Endothelial cell of umbilical vein (primary cell): ENCODE measurements around the gene PAPPA. TPM values are rescaled to one million over a fixed set of nuclear protein-coding genes. Genes with fewer than 3 reads are reported as not detected.

Source experiments
- BruUV-seq: library from RNA; stranded (reverse); fragments of 400-500 nt; replicated peaks from 2 replicates; lab custom pipeline; 2021; lab: Mats Ljungman, UMichigan
- CTCF ChIA-PET: fragments of 300-600, 350-600 bp; sonication (Branson Sonifier 250); formaldehyde crosslinking; loops from one replicate; lab custom pipeline; 2021; ENCODE audit warnings: antibody characterized with exemption, inconsistent platforms; lab: Charles Lee
- POLR2A ChIA-PET: fragments of 300-600, 350-600 bp; sonication (Branson Sonifier 250); formaldehyde crosslinking; loops from one replicate; lab custom pipeline; 2021; ENCODE audit warnings: antibody characterized with exemption, inconsistent platforms; lab: Charles Lee
- DNase-seq: peaks from one replicate; pipeline ENCODE4 v3.0.0-alpha.2; 2011; ENCODE audit warnings: low read depth, low spot score
- FAIRE-seq: peaks from 2 replicates; lab custom pipeline; 2011; peaks lifted over from hg19 to GRCh38; lab: Jason Lieb, UNC
- H2AFZ ChIP-seq: 2 replicates; pipeline ENCODE4 v1.6.0; 2012; ENCODE audit warnings: low read depth, low read length, control low read depth, inconsistent platforms
- H3K27ac ChIP-seq: 2 replicates; pipeline ENCODE4 v1.5.1; 2011; ENCODE audit warnings: low read depth, mild to moderate bottlenecking, control low read depth, low read length, moderate library complexity; ENCODE audit not compliant: insufficient read depth
- H3K27me3 ChIP-seq, 2 experiments: 2 replicates each; pipeline versions ENCODE4 v1.6.0 to v1.6.1; 2011; ENCODE audit warnings: low read length in 2 of 2, mixed read lengths in 1 of 2; ENCODE audit not compliant: control insufficient read depth in 2 of 2, insufficient read depth in 2 of 2
- H3K36me3 ChIP-seq, 2 experiments: 2 replicates in 1 of 2; 3 replicates in 1 of 2; pipeline ENCODE4 v1.5.1; 2011; ENCODE audit warnings: low read length in 2 of 2, mild to moderate bottlenecking in 1 of 2, moderate library complexity in 1 of 2; ENCODE audit not compliant: control insufficient read depth in 2 of 2, insufficient read depth in 2 of 2; ENCODE audit errors: extremely low read depth in 1 of 2
- H3K4me1 ChIP-seq: 3 replicates; pipeline ENCODE4 v1.5.1; 2011; ENCODE audit warnings: mild to moderate bottlenecking, low read length; ENCODE audit not compliant: control insufficient read depth, insufficient read depth; ENCODE audit errors: extremely low read depth
- H3K4me2 ChIP-seq: 2 replicates; pipeline ENCODE4 v1.6.1; 2011; ENCODE audit warnings: low read length, control low read depth, mixed read lengths; ENCODE audit not compliant: insufficient read depth
- H3K4me3 ChIP-seq, 3 experiments: fragments of 200-600 bp in 1 of 3; sonication (generic), shearing (Covaris generic) in 1 of 3; replicated peaks in 1 of 3; 2 replicates each; pipeline ENCODE4 v1.5.1; 2011 to 2016; ENCODE audit warnings: control low read depth in 3 of 3, low read length in 3 of 3, mild to moderate bottlenecking in 2 of 3, inconsistent platforms in 1 of 3, low read depth in 1 of 3, moderate library complexity in 1 of 3; ENCODE audit not compliant: insufficient read depth in 1 of 3
- H3K79me2 ChIP-seq: 2 replicates; pipeline ENCODE4 v1.6.0; 2012; ENCODE audit warnings: low read length, inconsistent platforms; ENCODE audit not compliant: control insufficient read depth, insufficient read depth
- H3K9ac ChIP-seq: replicated peaks from 2 replicates; pipeline ENCODE3; 2011; ENCODE audit warnings: low read length, control low read depth; ENCODE audit not compliant: insufficient read depth; ENCODE audit errors: extremely low read depth
- H3K9me1 ChIP-seq: replicated peaks from 3 replicates; pipeline ENCODE4 v1.6.0; 2011; ENCODE audit warnings: mild to moderate bottlenecking, low read length; ENCODE audit not compliant: control insufficient read depth, insufficient read depth; ENCODE audit errors: extremely low read depth
- H3K9me3 ChIP-seq: replicated peaks from 2 replicates; pipeline ENCODE4 v1.5.1; 2012; ENCODE audit warnings: low read length, inconsistent platforms; ENCODE audit not compliant: control insufficient read depth, insufficient read depth
- H4K20me1 ChIP-seq: replicated peaks from 2 replicates; pipeline ENCODE3; 2011; ENCODE audit warnings: mild to moderate bottlenecking, low read length; ENCODE audit not compliant: control insufficient read depth, insufficient read depth; ENCODE audit errors: extremely low read depth
- CTCF ChIP-seq, 2 donors: IDR thresholded peaks; 1 replicate in 1 of 2; 2 replicates in 1 of 2; pipeline ENCODE4 v1.5.1; 2011; ENCODE audit warnings: low read length in 2 of 2, mild to moderate bottlenecking in 2 of 2, moderate library complexity in 2 of 2, control low read depth in 1 of 2, inconsistent platforms in 1 of 2, low read depth in 1 of 2; ENCODE audit not compliant: insufficient read depth in 1 of 2; ENCODE audit errors: extremely low read depth in 1 of 2
- EZH2 ChIP-seq: IDR thresholded peaks from 2 replicates; pipeline ENCODE4 v1.6.1; 2012; ENCODE audit warnings: borderline replicate concordance, low read depth, mild to moderate bottlenecking, moderate library complexity, low read length, inconsistent platforms; ENCODE audit not compliant: severe bottlenecking
- FOS ChIP-seq: IDR thresholded peaks from 2 replicates; pipeline ENCODE4 v1.6.1; 2011; ENCODE audit warnings: mild to moderate bottlenecking, low read length, moderate library complexity, borderline replicate concordance; ENCODE audit not compliant: insufficient read depth
- GATA2 ChIP-seq: IDR thresholded peaks from 2 replicates; pipeline ENCODE4 v1.7.0; 2011; ENCODE audit warnings: low read depth, mild to moderate bottlenecking, moderate library complexity, mixed read lengths, low read length; ENCODE audit not compliant: insufficient read length, insufficient read depth
- JUN ChIP-seq: IDR thresholded peaks from 2 replicates; pipeline ENCODE4 v1.6.1; 2011; ENCODE audit warnings: borderline replicate concordance, low read depth; ENCODE audit not compliant: insufficient read length, insufficient read depth
- MAX ChIP-seq: IDR thresholded peaks from 2 replicates; pipeline ENCODE4 v1.6.1; 2011; ENCODE audit not compliant: insufficient read depth, insufficient read length
- MYC ChIP-seq: IDR thresholded peaks from one replicate; pipeline ENCODE4 v1.6.1; 2011; ENCODE audit warnings: mild to moderate bottlenecking, low read depth, low read length
- POLR2A ChIP-seq: IDR thresholded peaks from 2 replicates; pipeline ENCODE4 v1.6.1; 2012; ENCODE audit warnings: low read depth, mild to moderate bottlenecking, control low read depth, low read length
- POLR2AphosphoS5 ChIP-seq: IDR thresholded peaks from 2 replicates; pipeline ENCODE4 v1.6.1; 2012; ENCODE audit warnings: low read depth, mild to moderate bottlenecking, control low read depth, low read length, moderate library complexity; ENCODE audit not compliant: insufficient read depth
- dilution Hi-C: fragments of 300-500 bp; cut with MboI; formaldehyde crosslinking; loops from one replicate; pipeline ENCODE4 v1.15.0; 2019; ENCODE audit warnings: low sequenced_read_pairs; ENCODE audit not compliant: extremely low pct_ligation_motif_present
- intact Hi-C: fragments of 100-400 bp; cut with micrococcal nuclease; formaldehyde crosslinking; loops from one replicate; pipeline ENCODE4 v1.10.0; 2022
- polyA plus RNA-seq, 4 experiments: library from polyadenylated mRNA; depleted of rRNA in 3 of 4; stranded (reverse) in 3 of 4; unstranded in 1 of 4; fragments of >200 nt; gene quantifications; 2 replicates each; pipeline versions ENCODE4 v1.2.1 to v1.2.3, GENCODE V29; 2011 to 2012; ENCODE audit warnings: missing spikeins in 1 of 4
- total RNA-seq: library from RNA; stranded (reverse); gene quantifications from 2 replicates; pipeline ENCODE4 v1.2.3, GENCODE V29; 2021

The PAPPA gene
- total and polyA plus RNA-seq, 2 donors (not counting 3 experiments of a cell fraction or from before 2014, with no cell fraction given) = 0.13 to 0.41 TPM

- no TSS peak for BruUV-seq
- H3K9me1 ChIP-seq = no peaks in the 10 kb centered on the region
- H3K27me3 ChIP-seq = no peaks in the 10 kb centered on the region
- no peaks in the 10 kb centered on the region for H3K36me3 ChIP-seq
- H3K4me3 ChIP-seq = no peak overlapping the region
- no peak overlapping the region for H3K27ac ChIP-seq
- ChIA-PET POLR2A (no interaction called here), CTCF (no interaction called here)
- DNase-seq = no peak
- H2AFZ ChIP-seq = no peak overlapping the region
- H4K20me1 ChIP-seq = no peaks in the 10 kb centered on the region
- no peak overlapping the region for H3K4me2 ChIP-seq
- no peaks in the 10 kb centered on the region for H3K9me3 ChIP-seq
- intact Hi-C loops = no loop called here
- no peak for TF ChIP-seq CTCF (IDR thresholded peaks at IDR 0.05; ENCODE audit: extremely low read depth in 1 of 2, insufficient read depth in 1 of 2, low read depth in 1 of 2, low read length in 2 of 2)
- TF ChIP-seq FOS = no peak
- TF ChIP-seq EZH2 = no peak
- no peak for TF ChIP-seq GATA2
- no peak for TF ChIP-seq MYC
- no peak for TF ChIP-seq POLR2A
- TF ChIP-seq JUN = no peak
- TF ChIP-seq POLR2AphosphoS5 = no peak
- TF ChIP-seq MAX = no peak
- dilution Hi-C loops = no loop called here
- H3K9ac ChIP-seq = no peak overlapping the region
- no peaks in the 10 kb centered on the region for H3K79me2 ChIP-seq
- no peaks in the 10 kb centered on the region for H3K4me1 ChIP-seq
- no peak for FAIRE-seq
Measured at GRCh38 chr9:116234081-116234480, 80.5 kb downstream of the PAPPA start.
